Activated T-helper 1 cell treated with anti-CD3 and anti-CD28 coated beads, Interleukin-12 subunit alpha, Interleukin-12 subunit beta, Interleukin-2, Interleukin-4 antibody, amounts not matched to agents 30 ng/mL and 10 ng/mL and 1 ng/mL, durations not matched to agents 14 hours and 24 hours and 36 hours (primary cell): Measurements from ENCODE around the gene ORMDL2. TPM values are rescaled to one million over a fixed set of nuclear protein-coding genes. Genes with fewer than 3 reads are reported as not detected.

Source experiments
- total RNA-seq: library from RNA; stranded (reverse); gene quantifications from 2 replicates; pipeline ENCODE4 v1.2.3, GENCODE V29; 2022

Gene ORMDL2
- total RNA-seq, 1 donor from 2014 or later: 58.9 TPM

Other genes starting within 250 kb of the ORMDL2 start
- not detected in 2 replicates for gene OR2AP1, start 245.6 kb upstream of the ORMDL2 start, total RNA-seq
- gene OR10P1, start 181.1 kb upstream of the ORMDL2 start, total RNA-seq: not detected in 2 replicates
- gene ITGA7, start 110.1 kb upstream of the ORMDL2 start, total RNA-seq: 0.88 and 1.1 TPM in 2 replicates
- 62.5 and 64.8 TPM in 2 replicates for gene BLOC1S1, start 102.0 kb upstream of the ORMDL2 start, total RNA-seq
- 4.2 and 6.7 TPM in 2 replicates for gene RDH5, start 97.6 kb upstream of the ORMDL2 start, total RNA-seq
- 183 and 198 TPM in 2 replicates for gene CD63, start 89.0 kb upstream of the ORMDL2 start, total RNA-seq
- 14.2 and 15.2 TPM in 2 replicates for gene GDF11, start 74.9 kb upstream of the ORMDL2 start, total RNA-seq
- gene SARNP, start 317 bp upstream of the ORMDL2 start, total RNA-seq: 70.7 and 75.1 TPM in 2 replicates
- gene DNAJC14, start 11.5 kb downstream of the ORMDL2 start, total RNA-seq: 43.5 and 45.0 TPM in 2 replicates
- not detected in 2 replicates for gene MMP19, start 24.9 kb downstream of the ORMDL2 start, total RNA-seq
- 38.8 and 40.5 TPM in 2 replicates for gene PYM1, start 109.9 kb downstream of the ORMDL2 start, total RNA-seq
- gene DGKA, start 113.1 kb downstream of the ORMDL2 start, total RNA-seq: 352 and 379 TPM in 2 replicates
- gene PMEL, start 148.0 kb downstream of the ORMDL2 start, total RNA-seq: 0.29 TPM in 1 of 2 replicates, not detected in the other
- 93.5 and 109 TPM in 2 replicates for gene CDK2, start 148.8 kb downstream of the ORMDL2 start, total RNA-seq
- gene RAB5B, start 156.0 kb downstream of the ORMDL2 start, total RNA-seq: 42.6 and 47.0 TPM in 2 replicates
- 12.0 and 12.9 TPM in 2 replicates for gene SUOX, start 179.2 kb downstream of the ORMDL2 start, total RNA-seq
- gene IKZF4, start 203.0 kb downstream of the ORMDL2 start, total RNA-seq: 31.9 and 35.7 TPM in 2 replicates
- 35.4 and 38.2 TPM in 2 replicates for gene RPS26, start 223.9 kb downstream of the ORMDL2 start, total RNA-seq